A673 (cell line): ENCODE data around the gene EYA3.

Source experiments
- CTCF ChIP-seq: fragments of 300-800, 200-600 bp; sonication (generic); conservative IDR thresholded peaks from 2 replicates; pipeline ENCODE4 v1.5.1; 2017; ENCODE audit warnings: low read depth, mild to moderate bottlenecking, antibody characterized with exemption, low read length, moderate library complexity, mixed read lengths
- EZH2 ChIP-seq: fragments of 200-600 bp; sonication (generic); IDR thresholded peaks from 2 replicates; pipeline ENCODE4 v1.6.1; 2017; ENCODE audit warnings: borderline replicate concordance, low read depth, mild to moderate bottlenecking, mixed read lengths, antibody characterized with exemption, low read length; ENCODE audit not compliant: poor library complexity, severe bottlenecking

- no peak for TF ChIP-seq CTCF
- TF ChIP-seq EZH2, result no peak
These were observed 146.5 kb downstream of the EYA3 start for GRCh38 chr1:27941671-27942540.
